Sigmoid colon (tissue), 4 donors: Measurements from ENCODE around the gene ZSCAN29.

ENCODE experiments used
- EP300 ChIP-seq, 4 donors: sonication (generic); formaldehyde crosslinking; IDR thresholded peaks; one replicate each; pipeline ENCODE4 v1.6.1; 2017; ENCODE audit warnings: antibody characterized with exemption in 4 of 4
- POLR2AphosphoS5 ChIP-seq, 4 donors: sonication (generic); formaldehyde crosslinking; IDR thresholded peaks; one replicate each; pipeline ENCODE4 v1.6.1; 2017; ENCODE audit warnings: antibody characterized with exemption in 4 of 4
- TF ChIP-seq, protein P1 (sequence below), 4 experiments: fragments of 450-650 bp in 3 of 4; fragments of 200-600 bp in 1 of 4; IDR thresholded peaks; one replicate each; pipeline ENCODE4 v1.5.1; 2016 to 2019; ENCODE audit warnings: antibody characterized with exemption in 4 of 4, mild to moderate bottlenecking in 3 of 4, moderate library complexity in 2 of 4

DNA sequence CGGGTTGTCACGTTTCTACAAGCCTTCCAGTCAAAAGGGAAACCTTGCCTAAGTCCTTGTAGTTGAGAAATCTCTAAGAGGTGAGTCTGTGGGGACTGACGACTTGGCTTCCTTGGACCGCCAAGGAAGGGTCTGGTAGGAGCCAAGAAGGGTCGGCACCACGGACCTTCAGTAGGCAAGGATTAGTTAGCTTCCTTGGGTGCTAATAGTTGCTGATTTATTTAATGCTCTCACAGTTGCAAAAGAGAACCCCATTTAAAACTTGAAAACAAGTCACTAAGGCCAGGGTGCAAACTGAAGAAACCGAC lies 40.1 kb downstream of the ZSCAN29 start:
- TF ChIP-seq, protein P1, sequence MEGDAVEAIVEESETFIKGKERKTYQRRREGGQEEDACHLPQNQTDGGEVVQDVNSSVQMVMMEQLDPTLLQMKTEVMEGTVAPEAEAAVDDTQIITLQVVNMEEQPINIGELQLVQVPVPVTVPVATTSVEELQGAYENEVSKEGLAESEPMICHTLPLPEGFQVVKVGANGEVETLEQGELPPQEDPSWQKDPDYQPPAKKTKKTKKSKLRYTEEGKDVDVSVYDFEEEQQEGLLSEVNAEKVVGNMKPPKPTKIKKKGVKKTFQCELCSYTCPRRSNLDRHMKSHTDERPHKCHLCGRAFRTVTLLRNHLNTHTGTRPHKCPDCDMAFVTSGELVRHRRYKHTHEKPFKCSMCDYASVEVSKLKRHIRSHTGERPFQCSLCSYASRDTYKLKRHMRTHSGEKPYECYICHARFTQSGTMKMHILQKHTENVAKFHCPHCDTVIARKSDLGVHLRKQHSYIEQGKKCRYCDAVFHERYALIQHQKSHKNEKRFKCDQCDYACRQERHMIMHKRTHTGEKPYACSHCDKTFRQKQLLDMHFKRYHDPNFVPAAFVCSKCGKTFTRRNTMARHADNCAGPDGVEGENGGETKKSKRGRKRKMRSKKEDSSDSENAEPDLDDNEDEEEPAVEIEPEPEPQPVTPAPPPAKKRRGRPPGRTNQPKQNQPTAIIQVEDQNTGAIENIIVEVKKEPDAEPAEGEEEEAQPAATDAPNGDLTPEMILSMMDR (IDR thresholded peaks at IDR 0.05): no peak
- TF ChIP-seq EP300 (IDR thresholded peaks at IDR 0.05) (no peak), POLR2AphosphoS5 (IDR thresholded peaks at IDR 0.05) (no peak)
